Naive B cell (primary cell): ENCODE data around the gene SH2D6. TPM values are rescaled to one million over a fixed set of nuclear protein-coding genes. Genes with fewer than 3 reads are reported as not detected.
A peak's percentile ranks its signal among the peaks of the same experiment; 100 is the strongest.
"Not testable (repeated sequence)": the region's sequence is repeated elsewhere in the genome, so short reads cannot be mapped to it uniquely, and the experiment has no call there.

ENCODE experiments used
- ATAC-seq, 2 donors: fragments of 150-1000 bp; cut with Tn5 transposase; 2 replicates each; pipeline ENCODE4 v1.10.0; 2021; ENCODE audit warnings: low read depth in 2 of 2, mild to moderate bottlenecking in 2 of 2, moderate library complexity in 2 of 2
- DNase-seq: peaks from one replicate; pipeline ENCODE4 v3.0.0; 2022
- H3K27ac Mint-ChIP-seq, 6 donors: one replicate each; pipeline ENCODE4 v1.8.0; 2020 to 2022; ENCODE audit warnings: mild to moderate bottlenecking in 6 of 6, mixed read lengths in 6 of 6, moderate library complexity in 5 of 6, inconsistent platforms in 2 of 6
- H3K27me3 Mint-ChIP-seq, 3 donors: one replicate each; pipeline ENCODE4 v1.8.0; 2021 to 2022; ENCODE audit warnings: mixed read lengths in 3 of 3, mild to moderate bottlenecking in 1 of 3
- H3K36me3 Mint-ChIP-seq, 2 donors: one replicate each; pipeline ENCODE4 v1.8.0; 2020 to 2022; ENCODE audit warnings: mixed read lengths in 2 of 2, inconsistent platforms in 1 of 2, mild to moderate bottlenecking in 1 of 2
- H3K4me1 Mint-ChIP-seq, 3 donors: one replicate each; pipeline ENCODE4 v1.8.0; 2020 to 2022; ENCODE audit warnings: mixed read lengths in 3 of 3, inconsistent platforms in 1 of 3, mild to moderate bottlenecking in 1 of 3, moderate library complexity in 1 of 3
- H3K4me3 Mint-ChIP-seq, 8 donors: one replicate each; pipeline ENCODE4 v1.8.0; 2020 to 2022; ENCODE audit warnings: mild to moderate bottlenecking in 8 of 8, mixed read lengths in 8 of 8, moderate library complexity in 8 of 8, inconsistent platforms in 2 of 8
- H3K9me3 Mint-ChIP-seq, 7 donors: one replicate each; pipeline ENCODE4 v1.8.0; 2020 to 2022; ENCODE audit warnings: mixed read lengths in 7 of 7, mild to moderate bottlenecking in 5 of 7, inconsistent platforms in 2 of 7, moderate library complexity in 1 of 7
- polyA plus RNA-seq, 6 donors: library from polyadenylated mRNA; unstranded; fragments of 300-500 nt; fragmentation: Illumina TruSeq; gene quantifications; one replicate each; pipeline ENCODE4 v1.2.3, GENCODE V29; 2021; ENCODE audit warnings: low read depth in 6 of 6

Gene SH2D6
- polyA plus RNA-seq, 6 donors from 2014 or later: not detected

DNA sequence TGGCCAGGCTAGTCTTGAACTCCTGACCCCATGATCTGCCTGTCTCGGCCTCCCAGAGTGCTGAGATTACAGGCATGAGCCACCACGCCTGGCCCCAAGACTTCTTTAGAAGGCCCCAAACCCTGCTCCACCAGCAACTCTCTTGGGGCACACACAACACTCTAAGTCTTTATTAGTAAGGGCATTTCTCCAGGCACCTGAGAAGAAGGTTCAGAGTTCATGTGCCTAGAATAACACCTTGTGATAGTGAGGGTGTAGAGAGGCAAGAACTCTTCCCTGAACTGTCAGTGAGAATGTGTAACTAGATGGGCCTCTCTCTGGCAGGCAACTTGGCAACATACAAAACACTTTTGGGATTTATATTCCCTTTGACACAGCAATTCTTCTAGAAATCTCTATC lies 43.8 kb downstream of the SH2D6 start:
- Mint-ChIP-seq H3K27ac (peak overlapping the region in 1 of 6 donors; percentile 14), H3K4me3 (no peak overlapping the region), H3K36me3 (no peaks in the 10 kb centered on the region), H3K27me3 (no peaks in the 10 kb centered on the region), H3K4me1 (no peaks in the 10 kb centered on the region), H3K9me3 (no peaks in the 10 kb centered on the region)
- ATAC-seq (no peak), DNase-seq (no peak)

DNA sequence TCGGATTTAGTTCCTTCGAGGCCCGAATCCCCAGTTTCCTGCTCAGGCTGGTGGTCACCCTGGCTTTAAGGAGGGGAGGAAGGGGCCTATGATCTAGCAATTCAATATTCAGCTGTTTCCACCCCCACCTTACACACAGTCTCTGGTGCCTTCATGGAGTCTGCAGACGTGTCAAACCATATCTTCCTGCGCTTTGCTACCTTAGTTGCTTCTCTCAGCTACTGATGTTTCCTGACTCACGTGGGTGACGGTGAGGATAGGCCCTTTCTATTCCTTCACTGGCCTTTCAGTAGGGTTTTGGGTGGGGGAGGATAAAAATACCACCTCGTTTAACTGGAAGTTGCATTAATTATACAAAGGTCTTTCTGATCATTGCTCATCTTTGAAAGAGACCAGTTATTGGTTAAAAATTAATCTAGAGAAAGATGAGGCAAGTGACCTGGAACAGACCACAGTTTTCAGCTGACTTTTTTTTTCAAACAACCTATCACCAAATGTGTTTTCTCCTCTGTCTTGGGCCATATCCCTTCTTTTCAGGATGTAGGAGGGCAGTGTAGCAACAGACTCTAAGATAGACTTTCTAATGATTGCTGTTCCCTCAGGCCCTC lies 49.7 kb downstream of the SH2D6 start:
- no peaks in the 10 kb centered on the region for H3K9me3 Mint-ChIP-seq
- ATAC-seq (no peak), DNase-seq (no peak)
- H3K36me3 Mint-ChIP-seq: no peaks in the 10 kb centered on the region
- no peaks in the 10 kb centered on the region for H3K27me3 Mint-ChIP-seq
- H3K27ac Mint-ChIP-seq: peak overlapping the region in 1 of 6 donors; percentile 82
- no peak overlapping the region for H3K4me3 Mint-ChIP-seq
- peaks cover 3 to 13% (median 8%) of the 10 kb centered on the region in 3 donors for H3K4me1 Mint-ChIP-seq

- no peaks in the 10 kb centered on the region for H3K9me3 Mint-ChIP-seq
- H3K36me3 Mint-ChIP-seq: no peaks in the 10 kb centered on the region
- ATAC-seq (no peak), DNase-seq (no peak)
- H3K27ac Mint-ChIP-seq: peak overlapping the region in 1 of 6 donors; percentile 82
- no peak overlapping the region for H3K4me3 Mint-ChIP-seq
- peaks cover 3 to 13% (median 8%) of the 10 kb centered on the region in 3 donors for H3K4me1 Mint-ChIP-seq
- H3K27me3 Mint-ChIP-seq: no peaks in the 10 kb centered on the region
Measured at GRCh38 chr2:85468704-85469349, 50.3 kb downstream of the SH2D6 start.

- peak overlapping the region in 2 of 6 donors; percentile 18 to 42 for H3K27ac Mint-ChIP-seq
- peak; percentile 96 to 98 for ATAC-seq
Measured at GRCh38 chr2:85470850-85471800, 52.6 kb downstream of the SH2D6 start.

DNA sequence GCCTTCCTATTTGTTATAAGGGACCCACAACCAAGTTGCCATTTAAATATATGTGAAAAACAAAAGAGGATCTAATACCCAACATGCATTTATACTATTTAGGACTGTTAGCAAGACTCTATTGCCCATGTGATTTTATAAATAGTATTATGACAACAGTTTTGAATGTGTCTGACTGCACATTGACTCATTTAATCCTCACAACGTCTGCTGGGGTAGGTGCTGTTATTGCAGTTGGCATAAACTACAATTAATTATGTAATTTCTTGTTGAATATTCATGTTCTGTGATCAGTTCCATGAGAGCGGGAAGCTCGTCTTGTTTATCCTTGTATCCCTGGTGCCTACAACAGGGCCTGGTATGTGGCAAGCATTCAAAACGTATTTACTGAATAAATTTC lies 53.7 kb downstream of the SH2D6 start:
- ATAC-seq: no peak
- H3K36me3 Mint-ChIP-seq: no peaks in the 10 kb centered on the region
- peaks cover 0 to 5% (median 0%) of the 10 kb centered on the region in 3 donors for H3K27me3 Mint-ChIP-seq
- no peak for DNase-seq
- no peak overlapping the region for H3K27ac Mint-ChIP-seq
- peaks cover 3 to 13% (median 8%) of the 10 kb centered on the region in 3 donors for H3K4me1 Mint-ChIP-seq
- H3K4me3 Mint-ChIP-seq: no peak overlapping the region
- no peaks in the 10 kb centered on the region for H3K9me3 Mint-ChIP-seq

More at GRCh38 chr2:85470850-85471800, 52.6 kb downstream of the SH2D6 start:
- H3K4me3 Mint-ChIP-seq: peak overlapping the region in 3 of 8 donors; percentile 26 to 67 (median 38)
- peak; percentile 35 for DNase-seq
- peaks cover 3 to 13% (median 8%) of the 10 kb centered on the region in 3 donors for H3K4me1 Mint-ChIP-seq
- no peaks in the 10 kb centered on the region for H3K9me3 Mint-ChIP-seq
- H3K36me3 Mint-ChIP-seq: no peaks in the 10 kb centered on the region
- peaks cover 0 to 3% (median 0%) of the 10 kb centered on the region in 3 donors for H3K27me3 Mint-ChIP-seq

- H3K4me3 Mint-ChIP-seq: no peak overlapping the region
- H3K36me3 Mint-ChIP-seq: no peaks in the 10 kb centered on the region
- no peak for ATAC-seq
- no peaks in the 10 kb centered on the region for H3K9me3 Mint-ChIP-seq
- H3K4me1 Mint-ChIP-seq: peaks cover 0 to 6% (median 5%) of the 10 kb centered on the region in 3 donors
- H3K27ac Mint-ChIP-seq: no peak overlapping the region
- peaks cover 0 to 5% (median under 1%) of the 10 kb centered on the region in 3 donors for H3K27me3 Mint-ChIP-seq
- no peak for DNase-seq
Measured at GRCh38 chr2:85475799-85476490, 57.4 kb downstream of the SH2D6 start.

GRCh38 chr2:85476624-85477023 lies 58.1 kb downstream of the SH2D6 start:
- no peak overlapping the region for H3K27ac Mint-ChIP-seq
- ATAC-seq (no peak), DNase-seq (no peak)
- H3K27me3 Mint-ChIP-seq: peaks cover 0 to 8% (median 5%) of the 10 kb centered on the region in 3 donors
- H3K4me1 Mint-ChIP-seq: peaks cover 0 to 5% (median 0%) of the 10 kb centered on the region in 3 donors
- no peaks in the 10 kb centered on the region for H3K9me3 Mint-ChIP-seq
- H3K4me3 Mint-ChIP-seq: no peak overlapping the region
- no peaks in the 10 kb centered on the region for H3K36me3 Mint-ChIP-seq

- no peak overlapping the region for H3K27ac Mint-ChIP-seq
- H3K4me3 Mint-ChIP-seq: no peak overlapping the region
- ATAC-seq (no peak), DNase-seq (no peak)
- H3K4me1 Mint-ChIP-seq: peaks cover 0 to 5% (median 0%) of the 10 kb centered on the region in 3 donors
- no peaks in the 10 kb centered on the region for H3K36me3 Mint-ChIP-seq
- peaks cover 0 to 8% (median 5%) of the 10 kb centered on the region in 3 donors for H3K27me3 Mint-ChIP-seq
- H3K9me3 Mint-ChIP-seq: no peaks in the 10 kb centered on the region
Measured at GRCh38 chr2:85477884-85478283, 59.4 kb downstream of the SH2D6 start.

GRCh38 chr2:85481818-85482777 lies 63.6 kb downstream of the SH2D6 start:
- H3K9me3 Mint-ChIP-seq: peaks cover 0 to 10% (median 8%) of the 10 kb centered on the region in 7 donors
- peaks cover 0 to 5% (median 0%) of the 10 kb centered on the region in 3 donors for H3K4me1 Mint-ChIP-seq
- no peak for ATAC-seq
- no peak for DNase-seq
- H3K4me3 Mint-ChIP-seq: peak overlapping the region in 1 of 8 donors; percentile 44
- H3K27me3 Mint-ChIP-seq: peaks cover 0 to 8% (median 0%) of the 10 kb centered on the region in 3 donors
- no peak overlapping the region for H3K27ac Mint-ChIP-seq
- no peaks in the 10 kb centered on the region for H3K36me3 Mint-ChIP-seq

GRCh38 chr2:85484615-85485014 lies 66.1 kb downstream of the SH2D6 start:
- H3K9me3 Mint-ChIP-seq: peaks cover 0 to 10% (median 8%) of the 10 kb centered on the region in 7 donors
- not testable (repeated sequence) for DNase-seq, H3K27ac Mint-ChIP-seq, H3K36me3 Mint-ChIP-seq, H3K4me3 Mint-ChIP-seq, ATAC-seq, H3K27me3 Mint-ChIP-seq, H3K4me1 Mint-ChIP-seq

GRCh38 chr2:85485815-85486214 lies 67.3 kb downstream of the SH2D6 start:
- DNase-seq (no peak), ATAC-seq (no peak)
- Mint-ChIP-seq H3K27ac (peak overlapping the region in 1 of 6 donors; percentile 33), H3K36me3 (peaks cover 0 to under 1% of the 10 kb centered on the region in 2 donors), H3K4me1 (no peaks in the 10 kb centered on the region), H3K27me3 (peaks cover 0 to 8% (median 0%) of the 10 kb centered on the region in 3 donors), H3K4me3 (no peak overlapping the region), H3K9me3 (peaks cover 0 to 15% (median 9%) of the 10 kb centered on the region in 7 donors)
